IPS DF 4.7 (cell line): ENCODE data around the gene ESYT1.
"Not testable (repeated sequence)": the region's sequence is repeated elsewhere in the genome, so short reads cannot be mapped to it uniquely, and the experiment has no call there.

ENCODE experiments used
- DNase-seq: peaks from one replicate; pipeline ENCODE4 v3.0.0-alpha.2; 2013; ENCODE audit warnings: low spot score; ENCODE audit errors: extremely low read depth

The ESYT1 gene

DNA sequence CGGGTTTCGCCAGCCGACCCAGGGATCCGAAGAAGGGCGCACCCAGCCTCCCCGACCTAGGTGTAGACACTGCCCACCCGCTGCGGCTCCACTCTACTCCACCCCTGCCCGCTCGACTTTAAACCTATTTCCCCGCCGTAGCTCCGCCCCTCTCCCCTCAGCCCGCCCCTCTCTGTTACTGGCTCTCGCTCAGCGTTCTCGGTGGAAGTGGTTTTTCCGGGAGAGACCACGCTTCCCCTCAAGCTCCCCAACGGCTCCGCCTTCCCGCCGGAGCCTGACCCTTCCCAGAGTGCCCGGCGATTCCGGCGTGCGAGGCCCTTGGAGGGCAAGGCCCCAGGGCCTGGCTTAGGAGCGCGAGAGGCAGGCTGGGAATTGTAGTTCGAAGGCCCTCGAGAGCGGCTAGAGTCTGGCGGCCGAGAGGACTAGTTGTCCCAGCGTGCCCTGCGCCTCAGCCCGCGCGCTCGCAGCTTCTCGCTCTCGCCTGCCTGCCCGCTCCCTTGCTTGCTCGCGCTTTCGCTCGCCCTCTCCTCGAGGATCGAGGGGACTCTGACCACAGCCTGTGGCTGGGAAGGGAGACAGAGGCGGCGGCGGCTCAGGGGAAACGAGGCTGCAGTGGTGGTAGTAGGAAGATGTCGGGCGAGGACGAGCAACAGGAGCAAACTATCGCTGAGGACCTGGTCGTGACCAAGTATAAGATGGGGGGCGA lies 23.8 kb upstream of the ESYT1 start, which contains the start of gene PA2G4:
Gene PA2G4 (plus strand): TSS at position 451 of the 706 bp plus-strand sequence. CDS start 179 bp downstream, at position 630.
- peak; percentile 97 for DNase-seq

DNA sequence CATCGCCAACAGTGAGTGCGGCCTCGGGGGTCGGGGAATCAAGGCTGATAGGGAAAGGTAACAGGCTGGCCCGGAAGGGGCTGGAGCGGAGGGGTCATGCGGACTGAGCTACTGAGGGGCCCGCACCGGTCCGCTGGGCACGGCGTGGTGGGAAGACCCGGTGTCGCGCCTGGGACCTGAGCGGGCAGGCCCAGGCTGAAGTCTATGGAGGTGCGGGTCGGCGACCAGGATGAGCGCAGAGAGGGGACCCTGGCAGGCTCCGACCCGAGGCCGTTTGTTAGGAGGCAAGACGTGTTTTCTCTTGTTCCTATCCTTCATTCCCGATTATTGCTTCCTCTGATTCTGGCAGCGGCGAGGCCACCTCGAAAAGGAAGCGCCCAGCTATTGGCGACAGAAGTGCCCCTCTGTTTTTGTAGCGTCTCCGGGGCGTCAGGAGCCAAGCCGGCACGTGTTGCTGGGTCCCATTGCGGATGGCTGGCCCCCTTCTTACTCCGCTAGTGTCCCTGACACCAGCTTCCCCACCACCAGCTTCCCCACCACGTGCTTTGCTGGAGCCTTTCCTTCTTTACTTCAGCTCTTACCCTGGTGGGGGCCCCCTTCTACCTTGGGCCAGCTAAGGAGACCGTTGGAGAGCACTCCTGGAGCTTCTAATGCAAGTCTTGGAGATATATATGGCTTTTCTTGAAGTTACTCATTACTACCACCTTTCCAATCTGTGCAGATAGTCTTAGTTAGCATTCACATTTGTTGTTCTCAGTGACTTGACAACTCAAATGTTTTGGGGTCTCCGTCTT lies 23.1 kb upstream of the ESYT1 start:
- DNase-seq: no peak

DNA sequence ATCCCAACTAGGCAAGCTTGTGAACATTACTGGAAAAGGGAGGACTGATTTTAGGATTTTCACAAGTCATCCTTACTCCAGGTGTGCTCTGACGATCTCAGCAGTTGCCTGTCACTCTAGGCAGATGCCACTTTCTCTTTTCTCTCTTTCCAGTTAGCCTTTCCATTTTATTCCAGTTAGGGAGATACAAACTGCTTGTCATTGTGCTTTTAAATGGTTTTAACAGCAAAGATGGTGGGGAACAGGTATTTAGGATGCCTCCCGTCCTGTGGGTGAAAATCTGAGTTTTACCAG lies 22.5 kb upstream of the ESYT1 start:
- DNase-seq: no peak

DNA sequence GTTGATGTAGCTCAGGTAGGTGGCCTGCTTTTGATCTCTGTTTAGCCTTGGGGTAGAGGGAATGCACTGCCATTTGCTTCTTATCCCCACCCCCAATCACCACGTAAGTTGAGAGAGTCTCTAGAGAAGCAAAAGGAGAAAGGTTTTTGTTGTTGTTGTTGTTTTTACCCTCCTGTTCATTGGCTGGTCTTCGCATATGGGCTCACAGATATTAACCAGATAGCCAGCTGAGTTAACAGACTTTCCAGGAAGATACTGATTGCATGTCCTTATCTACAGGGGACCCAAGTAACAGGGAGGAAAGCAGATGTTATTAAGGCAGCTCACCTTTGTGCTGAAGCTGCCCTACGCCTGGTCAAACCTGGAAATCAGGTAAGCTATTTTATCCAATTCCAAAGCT lies 20.8 kb upstream of the ESYT1 start:
- no peak for DNase-seq

DNA sequence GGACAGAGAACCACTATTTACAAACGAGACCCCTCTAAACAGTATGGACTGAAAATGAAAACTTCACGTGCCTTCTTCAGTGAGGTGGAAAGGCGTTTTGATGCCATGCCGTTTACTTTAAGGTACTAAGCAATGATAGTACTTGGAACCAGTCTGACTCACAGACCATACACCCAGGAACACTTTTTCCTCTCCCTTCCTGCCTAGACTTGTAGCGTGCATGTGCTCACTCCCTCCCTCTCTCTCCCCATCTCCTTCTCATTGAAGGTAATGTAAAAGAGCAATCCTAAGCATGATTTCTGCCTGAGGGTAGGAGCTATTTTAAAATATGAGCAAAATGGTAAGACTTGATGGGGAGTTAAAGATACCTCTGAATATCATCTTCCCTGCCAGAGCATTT lies 17.5 kb upstream of the ESYT1 start:
- no peak for DNase-seq

DNA sequence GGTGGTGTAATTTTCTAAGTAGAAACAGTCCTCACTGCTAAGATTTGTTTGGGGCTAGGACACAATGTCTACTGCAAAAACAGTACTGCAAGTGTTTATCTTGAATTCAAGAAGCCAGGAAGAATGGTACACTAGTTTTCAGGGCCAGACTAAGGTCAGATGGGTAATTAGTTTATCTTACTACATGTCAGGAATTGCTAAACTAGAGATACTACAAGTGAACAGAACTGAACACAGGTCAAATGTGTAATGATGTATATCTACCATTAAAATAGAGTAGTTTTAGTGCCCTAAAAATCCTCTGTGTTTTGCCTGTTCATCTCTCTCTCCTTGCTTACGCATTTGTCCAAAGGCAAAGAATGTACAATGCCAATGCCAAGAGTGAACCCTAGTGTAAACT lies 14.0 kb upstream of the ESYT1 start:
- DNase-seq: no peak

DNA sequence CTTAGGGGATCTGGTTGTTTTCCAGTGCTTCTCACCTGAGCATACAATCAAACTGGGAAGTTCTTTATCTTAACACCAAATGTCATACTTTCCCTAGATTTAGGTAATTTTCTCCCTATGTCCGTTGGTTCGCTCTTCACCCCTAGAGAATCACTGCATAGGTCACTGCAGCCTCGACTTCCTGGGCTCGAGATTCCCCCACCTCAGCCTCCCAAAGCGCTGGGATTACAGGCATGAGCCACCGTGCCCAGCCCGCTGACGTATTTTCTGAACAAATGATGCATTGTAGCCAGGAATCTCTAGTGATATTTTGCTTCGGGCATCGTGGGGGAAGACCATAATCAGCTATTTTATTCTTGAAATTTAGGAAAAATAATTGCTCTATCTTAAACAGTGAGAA lies 12.7 kb upstream of the ESYT1 start:
- DNase-seq: no peak

DNA sequence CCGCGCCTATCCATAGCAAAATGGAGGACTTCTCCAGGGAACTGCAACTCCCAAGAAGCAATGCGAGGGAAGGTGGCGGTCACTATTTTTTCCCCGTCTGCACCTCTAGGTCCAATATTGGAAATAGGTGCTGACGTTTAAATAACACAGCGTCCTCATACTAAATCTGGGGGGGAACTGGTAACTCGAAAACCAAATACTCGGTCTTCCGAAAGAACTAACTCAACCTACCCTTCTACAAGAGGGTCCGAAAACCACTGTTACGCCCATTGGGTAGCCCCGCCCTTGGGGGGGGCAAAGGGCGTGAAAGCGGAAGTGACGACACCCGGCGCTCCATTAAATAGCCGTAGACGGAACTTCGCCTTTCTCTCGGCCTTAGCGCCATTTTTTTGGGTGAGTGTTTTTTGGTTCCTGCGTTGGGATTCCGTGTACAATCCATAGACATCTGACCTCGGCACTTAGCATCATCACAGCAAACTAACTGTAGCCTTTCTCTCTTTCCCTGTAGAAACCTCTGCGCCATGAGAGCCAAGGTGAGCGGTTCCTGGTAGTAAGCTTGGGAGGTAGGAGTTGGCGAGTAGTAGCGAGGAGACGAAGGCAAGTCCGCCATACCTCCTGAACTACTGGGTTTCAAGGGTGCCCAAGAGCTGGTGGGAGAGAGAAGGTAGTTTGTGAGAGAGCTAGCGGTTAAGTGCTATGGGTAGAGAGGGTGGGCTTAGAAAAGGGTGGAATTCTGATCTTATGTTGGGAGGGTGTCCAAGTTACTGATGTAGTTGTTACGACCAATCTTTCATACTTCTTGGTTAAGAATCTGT lies 11.6 kb upstream of the ESYT1 start, which contains the start of gene RPL41:
Gene RPL41 (plus strand): TSS at position 367 of the 815 bp plus-strand sequence.
- DNase-seq: peak; percentile 87

DNA sequence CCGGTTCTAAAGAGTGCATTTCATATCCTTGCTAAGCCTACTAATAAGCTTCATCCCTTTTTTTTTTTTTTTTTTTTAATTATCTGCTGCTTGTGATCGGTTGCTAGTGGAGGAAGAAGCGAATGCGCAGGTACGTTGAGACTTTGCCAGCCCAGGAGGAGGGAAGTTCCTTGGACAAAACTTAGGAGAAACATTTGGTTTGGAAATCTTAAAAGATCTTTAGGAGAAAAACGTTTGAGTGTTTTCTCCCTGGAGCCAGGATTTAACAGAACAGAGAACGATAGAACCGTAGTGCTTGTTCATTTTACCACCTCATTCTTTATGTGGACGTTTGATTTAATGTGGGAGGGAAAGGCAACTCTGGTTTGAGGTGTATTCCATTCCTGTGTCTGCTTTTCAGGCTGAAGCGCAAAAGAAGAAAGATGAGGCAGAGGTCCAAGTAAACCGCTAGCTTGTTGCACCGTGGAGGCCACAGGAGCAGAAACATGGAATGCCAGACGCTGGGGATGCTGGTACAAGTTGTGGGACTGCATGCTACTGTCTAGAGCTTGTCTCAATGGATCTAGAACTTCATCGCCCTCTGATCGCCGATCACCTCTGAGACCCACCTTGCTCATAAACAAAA lies 10.9 kb upstream of the ESYT1 start:
- DNase-seq: not testable (repeated sequence)

DNA sequence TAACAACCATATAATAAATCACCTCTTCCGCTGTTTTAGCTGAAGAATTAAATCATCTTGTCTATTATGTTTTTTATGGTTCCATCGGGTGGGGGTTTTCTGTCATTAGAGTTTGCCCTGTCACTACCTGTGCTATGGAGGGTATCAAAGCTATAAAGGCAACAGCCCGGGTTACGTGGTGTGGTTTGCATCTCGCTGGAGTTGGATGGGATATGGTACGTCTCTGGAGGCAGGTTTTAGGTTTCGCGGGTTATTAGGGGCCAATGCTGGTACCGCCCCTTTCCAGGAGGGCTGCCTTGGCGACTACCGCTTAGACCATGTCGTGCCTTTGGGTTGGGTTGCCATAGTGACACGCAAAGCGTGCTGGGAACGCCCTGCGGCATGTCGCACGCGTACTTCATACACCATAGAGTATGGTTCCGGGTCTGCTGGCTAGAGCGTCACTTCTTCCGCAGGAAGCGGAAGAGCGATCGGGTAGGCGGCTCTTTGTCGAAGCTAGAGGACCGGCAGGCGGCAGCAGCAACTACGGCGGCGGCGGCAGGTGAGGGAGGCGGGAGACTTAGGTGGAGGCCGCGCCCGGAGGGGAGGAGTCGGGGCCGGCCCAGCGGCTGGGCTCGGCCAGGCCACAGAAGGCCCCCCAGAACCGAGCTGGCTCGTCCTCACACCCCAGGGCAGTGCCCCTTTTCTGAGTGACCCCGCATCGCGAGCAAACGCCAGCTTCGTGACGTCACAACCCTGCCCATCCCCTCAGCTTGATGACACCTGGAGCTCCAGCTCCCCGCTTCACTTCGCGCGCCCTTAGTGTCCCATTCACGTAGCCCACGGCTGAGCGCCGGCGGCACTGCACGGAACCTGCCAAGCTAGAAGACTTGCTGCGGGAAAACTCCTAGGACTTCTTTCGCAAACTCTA lies 10.0 kb upstream of the ESYT1 start, which contains the start of gene ZC3H10:
Gene ZC3H10 (plus strand): TSS at position 489 of the 910 bp plus-strand sequence. CDS start 2,297 bp downstream, outside the sequence.
- DNase-seq: peak; percentile 99

DNA sequence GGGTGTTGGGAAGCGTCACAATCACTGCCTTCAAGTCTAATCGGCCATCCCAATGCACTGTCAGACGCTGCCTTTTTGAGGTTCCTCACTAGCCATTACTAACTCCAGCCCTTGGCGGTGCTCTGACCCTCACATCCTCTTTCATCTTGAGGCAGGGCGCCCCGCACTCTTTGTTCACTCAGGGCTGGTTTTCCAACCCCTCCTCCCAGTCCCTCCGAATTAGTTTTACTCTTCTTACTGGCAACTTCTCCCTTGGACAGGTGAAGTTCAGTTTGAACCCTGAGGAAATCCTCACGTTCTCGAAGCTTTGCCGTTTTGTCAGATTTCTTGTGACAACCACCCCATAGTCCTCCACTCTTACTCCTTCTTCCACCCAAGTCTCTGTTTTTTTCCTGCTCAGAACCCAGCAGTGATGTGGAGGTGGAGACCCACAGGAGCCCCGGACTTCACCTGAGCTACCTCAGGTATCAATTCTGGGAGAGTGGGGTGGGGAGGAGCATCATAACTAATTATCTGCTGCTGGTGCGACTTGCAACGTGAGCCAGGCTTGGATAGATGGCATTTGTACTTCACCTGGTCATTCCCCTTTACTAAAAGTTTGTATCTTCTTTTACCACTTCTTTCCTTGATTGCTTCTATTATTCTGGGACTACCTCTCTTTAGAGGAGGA lies 9.2 kb upstream of the ESYT1 start:
- no peak for DNase-seq

DNA sequence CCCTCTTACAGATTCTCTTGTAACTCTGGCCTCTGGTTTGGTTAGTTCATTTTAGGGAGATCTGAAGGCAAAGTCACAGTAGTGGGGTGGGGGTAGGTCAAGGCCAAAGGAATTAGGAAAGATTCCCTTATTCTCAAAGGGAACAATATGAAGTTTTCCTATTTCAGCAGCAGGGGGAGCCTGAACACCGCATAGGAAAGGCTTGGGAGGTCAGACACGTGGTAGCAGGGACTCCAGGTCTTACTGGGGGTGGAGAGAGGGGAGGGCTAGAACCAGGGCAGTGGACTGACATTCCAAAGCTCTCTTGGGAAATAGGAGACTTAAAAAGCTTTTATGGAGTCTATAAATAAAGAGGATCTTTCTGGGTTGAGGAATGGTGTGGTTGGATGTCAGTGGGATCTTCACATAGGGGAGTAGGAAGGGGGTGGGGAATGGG lies 8.7 kb upstream of the ESYT1 start:
- DNase-seq: peak; percentile 79

DNA sequence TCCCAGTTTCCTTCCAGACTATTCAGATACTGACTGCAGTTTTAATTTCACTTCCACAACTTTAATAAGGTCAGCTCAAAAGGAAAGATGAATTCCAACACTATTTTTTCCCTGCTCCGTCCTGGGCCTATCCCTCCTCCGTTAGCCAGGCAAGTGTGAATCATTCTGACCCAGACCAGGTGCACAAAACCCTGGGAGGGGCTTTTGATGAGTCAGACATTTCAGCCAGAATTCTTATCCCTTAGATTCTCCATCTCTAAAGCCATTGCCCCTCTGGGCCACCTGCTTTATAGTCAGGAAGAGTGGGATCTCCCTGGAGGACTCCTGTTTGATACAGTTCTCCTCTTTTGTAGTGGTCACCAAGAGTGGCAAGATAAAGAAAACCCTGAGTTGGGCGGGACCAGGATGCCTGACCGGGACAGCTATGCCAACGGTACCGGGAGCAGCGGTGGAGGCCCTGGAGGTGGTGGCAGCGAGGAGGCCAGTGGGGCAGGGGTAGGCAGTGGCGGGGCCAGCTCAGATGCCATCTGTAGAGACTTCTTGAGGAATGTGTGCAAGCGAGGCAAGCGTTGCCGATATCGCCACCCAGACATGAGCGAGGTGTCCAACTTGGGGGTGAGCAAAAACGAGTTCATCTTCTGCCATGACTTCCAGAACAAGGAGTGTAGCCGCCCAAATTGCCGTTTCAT lies 7.8 kb upstream of the ESYT1 start:
- no peak for DNase-seq

DNA sequence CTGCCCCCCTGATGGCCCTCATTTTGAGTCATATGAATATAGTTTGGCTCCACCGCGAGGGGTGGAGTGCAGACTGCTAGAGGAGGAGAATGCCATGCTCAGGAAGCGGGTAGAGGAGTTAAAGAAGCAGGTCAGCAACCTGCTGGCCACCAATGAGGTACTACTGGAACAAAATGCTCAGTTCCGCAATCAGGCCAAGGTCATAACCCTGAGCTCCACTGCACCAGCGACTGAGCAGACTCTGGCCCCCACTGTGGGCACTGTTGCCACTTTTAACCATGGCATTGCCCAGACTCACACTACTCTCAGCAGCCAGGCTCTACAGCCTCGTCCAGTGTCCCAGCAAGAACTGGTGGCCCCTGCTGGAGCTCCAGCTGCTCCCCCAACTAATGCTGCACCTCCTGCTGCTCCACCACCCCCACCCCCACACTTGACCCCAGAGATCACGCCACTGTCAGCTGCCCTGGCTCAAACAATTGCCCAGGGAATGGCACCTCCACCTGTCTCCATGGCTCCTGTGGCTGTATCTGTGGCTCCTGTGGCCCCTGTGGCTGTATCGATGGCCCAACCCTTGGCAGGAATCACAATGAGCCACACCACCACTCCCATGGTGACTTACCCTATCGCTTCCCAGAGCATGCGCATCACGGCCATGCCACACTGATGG lies 6.7 kb upstream of the ESYT1 start:
- DNase-seq: no peak

DNA sequence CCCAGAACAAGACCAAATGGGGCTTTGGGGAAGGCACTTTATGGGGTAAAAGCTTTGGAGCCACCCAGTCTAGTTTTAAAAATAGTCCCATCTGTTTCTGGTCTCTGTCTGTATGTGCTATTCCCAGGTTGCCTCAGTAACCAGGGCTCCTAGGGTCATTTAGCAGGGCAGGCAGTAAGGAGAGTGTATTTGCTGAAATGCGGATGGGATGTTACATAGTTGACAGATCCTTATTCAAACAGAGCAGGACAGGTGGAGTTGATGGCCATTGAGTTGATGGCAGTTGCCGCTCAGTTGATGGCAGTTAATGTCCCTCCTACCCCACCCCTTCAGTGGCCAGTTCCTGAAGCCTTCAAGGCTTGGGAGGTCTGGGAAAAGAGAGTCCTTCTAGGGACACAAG lies 5.4 kb upstream of the ESYT1 start:
- no peak for DNase-seq

DNA sequence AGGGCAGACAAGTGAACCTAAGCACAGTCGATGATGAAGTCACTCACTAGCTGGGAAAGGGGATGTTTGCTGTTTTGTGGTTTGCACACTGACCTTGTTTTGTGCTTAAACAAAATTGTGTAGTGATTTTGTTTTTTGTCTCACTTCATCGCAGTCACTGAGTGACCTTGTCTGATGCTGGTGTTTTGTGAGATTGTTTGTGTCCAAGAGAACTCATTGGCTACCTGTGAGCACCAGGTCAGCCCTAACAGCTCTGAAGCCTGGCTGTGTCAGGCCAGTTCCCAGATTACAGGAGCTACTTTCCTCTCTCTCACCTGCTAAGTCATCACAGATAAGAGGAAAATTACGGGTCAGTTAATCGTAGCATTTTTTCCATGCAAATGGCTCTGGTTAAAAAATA lies 3.9 kb upstream of the ESYT1 start:
- no peak for DNase-seq

DNA sequence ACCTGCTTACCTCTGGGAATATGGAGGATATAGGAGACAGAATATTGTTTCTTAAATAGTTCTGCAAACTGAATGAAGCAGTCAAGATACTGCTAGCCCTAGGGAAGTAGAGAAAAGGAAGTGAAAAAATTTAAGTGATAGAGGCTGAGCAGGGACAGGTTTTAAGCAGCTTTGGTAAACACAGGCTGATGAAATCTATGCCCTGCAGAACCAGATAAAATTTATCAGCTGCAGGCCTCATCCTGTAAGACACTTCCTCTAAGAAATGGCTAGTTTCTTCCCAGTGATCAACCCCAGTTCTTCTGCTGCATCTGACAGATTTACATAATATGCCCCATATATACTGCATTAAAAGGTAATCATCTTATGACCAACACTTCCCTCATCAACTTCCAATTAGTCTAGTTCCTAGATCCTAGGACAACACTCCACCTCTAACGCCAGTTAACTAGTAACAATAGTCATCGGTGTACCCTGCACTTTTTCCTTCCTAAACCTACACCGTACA lies 1.3 kb upstream of the ESYT1 start:
- no peak for DNase-seq

DNA sequence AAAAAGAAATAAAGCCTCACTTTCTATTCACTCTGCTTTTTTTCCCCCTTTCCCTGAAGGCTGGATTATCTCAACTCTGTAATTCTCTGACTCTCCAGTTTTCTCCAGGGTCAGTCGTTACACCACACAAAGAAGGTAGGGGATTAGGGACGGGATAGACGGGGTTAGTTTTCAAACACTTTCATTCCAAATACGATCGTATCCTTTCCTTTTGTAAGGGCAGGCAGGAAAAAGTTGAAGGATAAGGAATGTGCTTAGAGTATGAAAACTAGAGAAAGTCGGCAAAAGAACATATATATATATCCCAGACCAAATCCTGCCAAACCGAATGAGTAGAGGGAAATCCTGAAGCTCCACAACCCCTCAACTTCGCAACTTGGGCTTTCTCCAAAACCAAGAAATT lies 581 bp upstream of the ESYT1 start:
- no peak for DNase-seq
